Upper lobe of right lung (tissue), 1 donor: ENCODE measurements around the gene ARMC12. TPM values are rescaled to one million over a fixed set of nuclear protein-coding genes. Genes with fewer than 3 reads are reported as not detected.
A peak's percentile ranks its signal among the peaks of the same experiment; 100 is the strongest.

Experiments used
- ATAC-seq: fragments of 200-7000 bp; cut with Tn5 transposase; one replicate; pipeline ENCODE4 v1.9.1; 2020; ENCODE audit warnings: mild to moderate bottlenecking, moderate library complexity
- DNase-seq: peaks from one replicate; pipeline ENCODE4 v3.0.0-alpha.2; 2020
- H3K27ac ChIP-seq: fragments of 200-600 bp; one replicate; pipeline ENCODE4 v1.8.0; 2022
- H3K27me3 ChIP-seq: fragments of 200-600 bp; one replicate; pipeline ENCODE4 v1.8.0; 2022; ENCODE audit warnings: mild to moderate bottlenecking
- H3K36me3 ChIP-seq: fragments of 200-600 bp; one replicate; pipeline ENCODE4 v1.8.0; 2022
- H3K4me1 ChIP-seq: fragments of 200-600 bp; one replicate; pipeline ENCODE4 v1.8.0; 2022
- H3K4me3 ChIP-seq: fragments of 200-600 bp; one replicate; pipeline ENCODE4 v1.8.0; 2022; ENCODE audit warnings: mild to moderate bottlenecking
- H3K9me3 ChIP-seq: fragments of 200-600 bp; one replicate; pipeline ENCODE4 v1.8.0; 2022
- intact Hi-C: fragments of 100-400 bp; cut with DNase I; formaldehyde crosslinking; loops from one replicate; pipeline ENCODE4 v1.11.0; 2022
- total RNA-seq: library from RNA; stranded (reverse); fragmentation: NEBNext Ultra II Directional; extraction: Animal tissue kit (Norgen Biotek cat#: 25700); gene quantifications from one replicate; pipeline ENCODE4 v1.2.1, GENCODE V29; 2021
- TF ChIP-seq, protein P1 (sequence below): fragments of 200-600 bp; IDR thresholded peaks from one replicate; pipeline ENCODE4 v1.8.0; 2022; ENCODE audit warnings: antibody characterized with exemption
- donor health status: DM: no; HTN: yes; CAD: no; lungs with severe emphysema.

ARMC12 gene
- total RNA-seq, 1 donor from 2014 or later, result 0.52 TPM

GRCh38 chr6:35787266-35788218 is 50.7 kb downstream of the ARMC12 start:
- peak; percentile 32 for ATAC-seq
- no peaks in the 10 kb centered on the region for H3K36me3 ChIP-seq
- H3K9me3 ChIP-seq, result no peaks in the 10 kb centered on the region
- TF ChIP-seq, protein P1, sequence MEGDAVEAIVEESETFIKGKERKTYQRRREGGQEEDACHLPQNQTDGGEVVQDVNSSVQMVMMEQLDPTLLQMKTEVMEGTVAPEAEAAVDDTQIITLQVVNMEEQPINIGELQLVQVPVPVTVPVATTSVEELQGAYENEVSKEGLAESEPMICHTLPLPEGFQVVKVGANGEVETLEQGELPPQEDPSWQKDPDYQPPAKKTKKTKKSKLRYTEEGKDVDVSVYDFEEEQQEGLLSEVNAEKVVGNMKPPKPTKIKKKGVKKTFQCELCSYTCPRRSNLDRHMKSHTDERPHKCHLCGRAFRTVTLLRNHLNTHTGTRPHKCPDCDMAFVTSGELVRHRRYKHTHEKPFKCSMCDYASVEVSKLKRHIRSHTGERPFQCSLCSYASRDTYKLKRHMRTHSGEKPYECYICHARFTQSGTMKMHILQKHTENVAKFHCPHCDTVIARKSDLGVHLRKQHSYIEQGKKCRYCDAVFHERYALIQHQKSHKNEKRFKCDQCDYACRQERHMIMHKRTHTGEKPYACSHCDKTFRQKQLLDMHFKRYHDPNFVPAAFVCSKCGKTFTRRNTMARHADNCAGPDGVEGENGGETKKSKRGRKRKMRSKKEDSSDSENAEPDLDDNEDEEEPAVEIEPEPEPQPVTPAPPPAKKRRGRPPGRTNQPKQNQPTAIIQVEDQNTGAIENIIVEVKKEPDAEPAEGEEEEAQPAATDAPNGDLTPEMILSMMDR, result no peak
- intact Hi-C loops, result loop anchor here (1.0 kb wide), 1 partner anchor 11 kb away; no protein-coding TSS in a partner anchor
- no peak overlapping the region for H3K27ac ChIP-seq
- H3K27me3 ChIP-seq, result peaks cover 53% of the 10 kb centered on the region
- peak; percentile 58 for DNase-seq
- H3K4me1 ChIP-seq, result peaks cover 4% of the 10 kb centered on the region
- H3K4me3 ChIP-seq, result no peak overlapping the region

- intact Hi-C loops, result no loop called here
- Histone ChIP-seq H3K9me3 (no peaks in the 10 kb centered on the region), H3K27ac (no peak overlapping the region), H3K4me1 (peaks cover 4% of the 10 kb centered on the region), H3K27me3 (peaks cover 57% of the 10 kb centered on the region), H3K36me3 (no peaks in the 10 kb centered on the region), H3K4me3 (no peak overlapping the region)
- TF ChIP-seq, protein P1, result no peak
- ATAC-seq (no peak), DNase-seq (no peak)
Observed at GRCh38 chr6:35788423-35788982, 51.7 kb downstream of the ARMC12 start.

GRCh38 chr6:35790683-35791082 is 53.9 kb downstream of the ARMC12 start:
- H3K27ac ChIP-seq, result no peak overlapping the region
- H3K9me3 ChIP-seq, result no peaks in the 10 kb centered on the region
- DNase-seq (no peak), ATAC-seq (no peak)
- peaks cover 52% of the 10 kb centered on the region for H3K27me3 ChIP-seq
- H3K4me1 ChIP-seq, result peaks cover 4% of the 10 kb centered on the region
- TF ChIP-seq, protein P1, result no peak
- no peak overlapping the region for H3K4me3 ChIP-seq
- intact Hi-C loops, result no loop called here
- H3K36me3 ChIP-seq, result no peaks in the 10 kb centered on the region

GRCh38 chr6:35794536-35795452 is 58.0 kb downstream of the ARMC12 start:
- Histone ChIP-seq H3K4me1 (no peaks in the 10 kb centered on the region), H3K27ac (no peak overlapping the region), H3K27me3 (peaks cover 19% of the 10 kb centered on the region), H3K36me3 (no peaks in the 10 kb centered on the region), H3K9me3 (no peaks in the 10 kb centered on the region), H3K4me3 (no peak overlapping the region)
- intact Hi-C loops, result no loop called here
- ATAC-seq (peak; percentile 17), DNase-seq (no peak)
- TF ChIP-seq, protein P1, result no peak

DNA sequence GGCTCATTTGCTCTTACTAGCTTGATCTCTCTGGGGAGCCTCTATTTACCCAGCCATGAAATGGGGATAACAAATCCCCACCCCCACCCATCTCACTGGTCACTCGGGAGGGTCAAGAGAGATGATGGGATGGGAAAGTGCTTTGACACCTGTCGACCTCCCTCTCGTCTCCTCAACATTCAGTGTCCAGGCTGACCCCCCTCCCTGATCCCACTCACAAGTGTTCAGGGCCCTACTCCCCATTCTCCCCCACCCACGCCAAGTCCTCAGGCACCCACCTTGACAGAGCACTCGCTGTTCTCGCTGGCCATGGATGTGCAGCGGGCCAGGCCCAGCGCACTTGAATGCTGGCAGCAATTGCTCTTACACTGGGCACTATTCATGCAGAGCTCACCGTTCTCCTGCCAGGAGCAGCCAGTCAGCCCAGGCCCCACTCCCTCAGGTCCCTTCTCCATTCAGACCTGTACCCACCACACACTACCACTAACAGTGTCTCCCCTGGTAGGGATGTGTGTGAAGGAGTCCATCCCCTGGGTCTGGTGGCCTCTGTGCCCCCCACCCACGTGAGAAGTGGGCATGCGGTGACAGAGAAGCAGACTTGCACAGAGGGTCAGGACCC is 58.7 kb downstream of the ARMC12 start:
- peak; percentile 8 for ATAC-seq
- H3K9me3 ChIP-seq, result no peaks in the 10 kb centered on the region
- no peak overlapping the region for H3K27ac ChIP-seq
- H3K27me3 ChIP-seq, result peaks cover 16% of the 10 kb centered on the region
- H3K36me3 ChIP-seq, result no peaks in the 10 kb centered on the region
- intact Hi-C loops, result no loop called here
- TF ChIP-seq, protein P1, result no peak
- no peak overlapping the region for H3K4me3 ChIP-seq
- no peak for DNase-seq
- no peaks in the 10 kb centered on the region for H3K4me1 ChIP-seq
